GM18870 (cell line): Measurements from ENCODE around the gene DBP.

Experiments used
- ATAC-seq: cut with Tn5 transposase; IDR thresholded peaks from one replicate; pipeline ENCODE4 v1.9.1; 2021; ENCODE audit warnings: moderate library complexity; ENCODE audit not compliant: unreplicated experiment

Gene DBP

GRCh38 chr19:48613852-48614435, 23.2 kb downstream of the DBP start:
- no peak for ATAC-seq

- ATAC-seq: no peak
Measured at GRCh38 chr19:48613024-48613851, 23.9 kb downstream of the DBP start.

DNA sequence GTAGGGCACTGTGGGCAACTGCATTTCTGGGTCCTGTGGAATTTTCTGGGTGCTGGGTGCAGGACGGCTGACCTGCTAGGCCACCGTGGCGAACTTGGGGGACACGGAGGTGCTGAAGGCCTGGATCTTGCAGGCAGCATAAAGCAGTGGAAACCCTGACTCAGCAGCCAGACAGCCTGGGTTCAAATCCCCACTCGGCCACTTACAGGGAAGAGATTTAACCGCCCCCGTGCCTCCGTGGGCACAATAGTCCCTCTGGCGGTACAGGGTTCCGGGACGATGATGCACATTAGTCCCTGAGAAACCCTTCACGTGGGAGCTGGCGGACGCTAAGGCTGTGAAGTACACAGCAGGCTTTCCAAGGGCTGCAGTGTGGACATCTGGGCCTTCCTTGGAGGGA, 25.3 kb downstream of the DBP start:
- no peak for ATAC-seq

DNA sequence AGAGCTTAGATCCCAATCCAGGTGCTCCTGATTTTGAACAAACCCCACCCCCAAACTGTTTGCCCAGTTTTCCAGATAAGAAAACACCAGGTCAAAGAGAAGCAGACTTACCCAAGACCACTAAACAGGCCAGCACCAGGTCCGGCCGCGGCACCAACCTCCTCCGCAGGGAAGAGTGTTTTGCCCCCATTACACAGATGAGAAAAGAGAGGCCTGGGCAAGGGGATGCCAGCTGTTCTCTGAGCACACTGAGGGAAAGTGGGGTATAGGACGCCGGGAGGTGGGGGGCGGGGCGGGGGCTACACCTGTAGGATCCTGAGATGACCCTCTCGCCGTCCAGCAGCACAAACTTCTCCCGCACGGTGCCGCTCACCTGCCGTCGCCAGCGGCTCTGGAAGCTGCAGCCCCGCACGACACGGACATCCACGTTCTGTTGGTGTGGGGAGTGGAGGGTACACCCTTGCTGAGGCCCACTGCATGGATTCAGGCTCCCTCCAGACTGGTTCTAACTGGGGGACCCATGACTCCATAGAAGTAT, 27.5 kb downstream of the DBP start:
- no peak for ATAC-seq

GRCh38 chr19:48608798-48609263, 28.3 kb downstream of the DBP start:
- ATAC-seq: no peak

GRCh38 chr19:48607359-48607755, 29.8 kb downstream of the DBP start:
- ATAC-seq: no peak

DNA sequence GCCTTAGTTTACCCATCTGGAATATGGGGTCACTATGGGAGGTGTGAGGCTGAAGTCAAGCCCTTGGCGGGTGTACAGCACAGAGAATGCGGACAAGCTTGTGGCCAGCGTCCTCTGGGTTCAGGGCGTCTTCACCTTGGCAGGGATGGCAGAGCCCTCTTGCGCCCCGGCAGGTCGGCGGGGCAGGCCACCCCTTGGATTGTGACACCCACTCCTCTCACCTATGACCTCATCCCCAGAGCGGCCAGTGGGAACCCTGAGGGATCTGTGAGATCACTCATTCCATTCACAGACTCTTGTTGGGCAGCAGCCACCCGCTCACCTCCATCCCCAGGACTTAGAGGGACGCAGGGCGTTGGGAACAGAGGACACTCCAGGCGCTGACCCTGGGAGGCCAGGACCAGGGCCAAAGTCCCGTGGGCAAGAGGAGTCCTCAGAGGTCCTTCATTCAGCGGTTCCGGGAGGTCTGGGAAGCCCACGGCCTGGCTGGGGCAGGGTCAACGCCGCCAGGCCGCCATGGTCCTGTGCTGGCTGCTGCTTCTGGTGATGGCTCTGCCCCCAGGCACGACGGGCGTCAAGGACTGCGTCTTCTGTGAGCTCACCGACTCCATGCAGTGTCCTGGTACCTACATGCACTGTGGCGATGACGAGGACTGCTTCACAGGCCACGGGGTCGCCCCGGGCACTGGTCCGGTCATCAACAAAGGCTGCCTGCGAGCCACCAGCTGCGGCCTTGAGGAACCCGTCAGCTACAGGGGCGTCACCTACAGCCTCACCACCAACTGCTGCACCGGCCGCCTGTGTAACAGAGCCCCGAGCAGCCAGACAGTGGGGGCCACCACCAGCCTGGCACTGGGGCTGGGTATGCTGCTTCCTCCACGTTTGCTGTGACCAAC, 30.5 kb downstream of the DBP start, which contains the start of gene SPACA4:
TSS of gene SPACA4 (plus strand) at position 280 of the 896 bp plus-strand sequence. CDS start at position 517, 237 bp downstream.
- ATAC-seq: no peak

DNA sequence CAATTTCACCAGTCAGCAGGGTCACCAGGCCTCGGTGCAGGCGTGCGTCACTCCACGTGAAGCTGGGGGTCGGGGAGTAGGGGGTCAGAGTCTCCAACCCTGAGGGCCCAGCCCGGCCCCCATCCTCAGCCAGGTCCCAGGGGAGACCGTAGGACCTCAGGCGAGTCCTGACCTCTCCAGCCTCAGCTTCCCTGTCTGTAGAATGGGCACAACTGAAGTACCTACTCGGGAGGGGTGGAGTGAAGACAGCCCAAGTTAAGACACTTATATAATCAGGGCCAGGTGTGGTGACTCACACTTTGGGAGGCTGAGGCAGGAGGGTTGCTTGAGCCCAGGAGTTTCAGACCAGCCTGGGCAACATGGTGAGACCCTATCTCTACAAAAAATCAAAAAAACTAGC, 33.3 kb downstream of the DBP start:
- no peak for ATAC-seq

GRCh38 chr19:48603449-48603848, 33.7 kb downstream of the DBP start:
- ATAC-seq: no peak

GRCh38 chr19:48603001-48603400, 34.2 kb downstream of the DBP start:
- ATAC-seq: no peak

GRCh38 chr19:48600679-48601417, 36.3 kb downstream of the DBP start:
- no peak for ATAC-seq

- no peak for ATAC-seq
Measured at GRCh38 chr19:48598996-48599700, 38.0 kb downstream of the DBP start.

GRCh38 chr19:48596679-48597465, 40.3 kb downstream of the DBP start:
- no peak for ATAC-seq

DNA sequence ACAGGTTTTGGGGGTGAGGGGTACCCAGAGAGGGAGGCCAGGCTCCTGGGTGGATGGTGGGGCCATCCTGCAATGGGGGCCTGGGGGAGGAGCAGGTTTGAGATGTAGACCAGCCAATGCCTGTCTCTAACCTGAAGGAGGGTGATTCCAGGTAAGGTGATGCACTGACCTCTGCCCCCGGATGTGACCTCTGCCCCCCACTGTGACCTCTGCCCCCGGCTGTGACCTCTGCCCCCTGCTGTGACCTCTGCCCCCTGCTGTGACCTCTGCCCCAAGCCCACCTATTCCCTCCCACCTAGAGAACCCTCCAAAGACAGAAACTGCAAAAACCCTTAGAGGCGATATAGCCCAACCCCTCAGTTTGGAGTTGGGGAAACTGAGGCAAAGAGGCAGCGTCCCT, 40.9 kb downstream of the DBP start:
- ATAC-seq: no peak

GRCh38 chr19:48595833-48596232, 41.3 kb downstream of the DBP start:
- ATAC-seq: no peak

DNA sequence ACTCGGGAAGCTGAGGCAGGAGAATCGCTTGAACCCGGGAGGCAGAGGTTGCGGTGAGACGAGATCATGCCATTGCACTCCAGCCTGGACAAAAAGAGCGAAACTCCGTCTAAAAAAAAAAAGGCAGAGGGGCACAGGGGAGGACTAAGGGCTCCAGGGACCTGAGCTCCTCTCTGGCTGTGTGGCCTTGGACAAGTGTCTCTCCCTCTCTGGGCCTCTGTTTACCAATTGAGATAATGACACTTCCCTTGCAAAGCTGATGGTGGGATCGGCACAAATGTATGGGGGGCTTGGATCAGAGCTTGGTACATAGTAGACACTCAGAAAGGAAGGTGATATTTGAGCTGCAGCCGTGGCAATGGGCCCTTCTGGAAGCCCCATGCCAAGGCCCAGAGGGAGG, 42.0 kb downstream of the DBP start:
- no peak for ATAC-seq

- ATAC-seq: no peak
Measured at GRCh38 chr19:48591021-48591420, 46.2 kb downstream of the DBP start.

DNA sequence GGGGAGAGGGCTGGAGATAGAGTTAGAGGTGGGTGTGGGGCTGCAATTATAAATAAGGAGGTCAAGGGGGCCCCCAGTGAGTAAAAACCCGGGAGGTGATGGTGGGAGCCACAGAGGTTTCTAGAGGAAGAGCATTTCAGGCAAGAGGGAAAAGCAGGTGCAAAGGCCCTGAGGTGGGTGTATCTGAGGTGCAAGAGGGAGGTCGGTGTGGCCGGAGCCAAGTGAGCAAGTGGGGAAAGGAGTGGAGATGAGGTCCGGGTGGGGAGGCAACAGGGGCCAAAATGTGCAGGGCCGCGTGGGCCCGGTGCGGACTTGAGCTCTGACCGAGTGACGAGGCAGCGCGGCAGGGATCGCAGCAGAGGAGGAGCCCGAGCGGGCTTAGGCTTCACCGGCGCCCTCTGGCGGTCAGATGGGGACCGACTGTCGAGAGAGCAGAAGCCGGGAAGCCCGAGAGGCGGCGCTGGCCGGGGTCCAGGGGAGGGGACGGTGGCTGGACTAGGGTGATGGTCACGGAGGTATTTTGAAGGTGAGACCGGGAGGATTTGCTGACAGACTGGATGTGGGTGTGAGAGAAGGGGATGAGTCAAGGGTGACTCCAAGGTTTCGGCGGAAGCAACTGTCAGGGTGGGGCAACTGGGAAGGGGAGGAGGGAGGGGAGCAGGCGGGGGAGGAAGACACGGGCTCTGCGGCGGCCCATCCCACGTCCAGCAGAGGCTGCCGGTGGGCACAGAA, 48.3 kb downstream of the DBP start:
- no peak for ATAC-seq
